H1 (cell line): ENCODE data around the gene RIMS3. TPM values are rescaled to one million over a fixed set of nuclear protein-coding genes. Genes with fewer than 3 reads are reported as not detected.
A peak's percentile ranks its signal among the peaks of the same experiment; 100 is the strongest.

Source experiments
- CTCF ChIA-PET: fragments of 300-600 bp; sonication (Branson Sonifier 250); formaldehyde crosslinking; loops from one replicate; lab custom pipeline; 2021; ENCODE audit not compliant: partially characterized antibody; lab: Charles Lee
- POLR2A ChIA-PET: fragments of 300-600 bp; sonication (Branson Sonifier 250); formaldehyde crosslinking; loops from one replicate; lab custom pipeline; 2021; ENCODE audit warnings: inconsistent platforms; ENCODE audit not compliant: partially characterized antibody; lab: Charles Lee
- DNase-seq, 2 experiments: peaks; one replicate each; pipeline versions ENCODE4 v3.0.0 to v3.0.0-alpha.2; 2010 to 2022; ENCODE audit warnings: low spot score in 2 of 2, low read depth in 1 of 2, mixed read lengths in 1 of 2
- FAIRE-seq: peaks from 2 replicates; lab custom pipeline; 2011; peaks lifted over from hg19 to GRCh38; lab: Jason Lieb, UNC
- H2AFZ ChIP-seq: 2 replicates; pipeline ENCODE4 v1.8.1; 2012; ENCODE audit warnings: low read length, inconsistent platforms
- H2AK5ac ChIP-seq: 2 replicates; pipeline ENCODE4 v1.6.1; 2013; ENCODE audit warnings: low read depth, low read length
- H2BK120ac ChIP-seq: replicated peaks from 2 replicates; pipeline ENCODE3; 2013; ENCODE audit warnings: low read depth, low read length, inconsistent platforms
- H2BK12ac ChIP-seq: 2 replicates; pipeline ENCODE4 v1.6.1; 2013; ENCODE audit warnings: low read depth, low read length
- H2BK15ac ChIP-seq: 2 replicates; pipeline ENCODE4 v1.6.1; 2013; ENCODE audit warnings: low read length
- H2BK20ac ChIP-seq: 2 replicates; pipeline ENCODE4 v1.6.1; 2013; ENCODE audit warnings: low read length
- H2BK5ac ChIP-seq: 2 replicates; pipeline ENCODE4 v1.6.1; 2013; ENCODE audit warnings: low read depth, low read length
- H3K14ac ChIP-seq: 2 replicates; pipeline ENCODE4 v1.6.1; 2013; ENCODE audit warnings: inconsistent platforms; ENCODE audit not compliant: insufficient read length
- H3K18ac ChIP-seq: 2 replicates; pipeline ENCODE4 v1.6.1; 2013; ENCODE audit warnings: low read length; ENCODE audit errors: extremely low read depth
- H3K23ac ChIP-seq: 2 replicates; pipeline ENCODE4 v1.6.1; 2013; ENCODE audit warnings: inconsistent platforms; ENCODE audit not compliant: insufficient read length
- H3K23me2 ChIP-seq: 2 replicates; pipeline ENCODE4 v1.6.1; 2013; ENCODE audit warnings: low read depth, low read length
- H3K27ac ChIP-seq: 2 replicates; pipeline ENCODE4 v1.6.1; 2011; ENCODE audit warnings: low read depth, low read length, inconsistent platforms
- H3K27me3 ChIP-seq, 4 experiments: replicated peaks in 1 of 4; 1 replicate in 1 of 4; 2 replicates in 3 of 4; pipeline versions ENCODE4 v1.6.1 to v1.8.1; 2011 to 2013; ENCODE audit warnings: low read length in 3 of 4, mild to moderate bottlenecking in 3 of 4, inconsistent platforms in 2 of 4, mixed read lengths in 2 of 4, moderate library complexity in 1 of 4; ENCODE audit not compliant: control insufficient read depth in 3 of 4, insufficient read depth in 3 of 4; ENCODE audit errors: extremely low read depth in 1 of 4
- H3K36me3 ChIP-seq, 4 experiments: 2 replicates each; pipeline versions ENCODE4 v1.6.1 to v1.8.1; 2011 to 2013; ENCODE audit warnings: mild to moderate bottlenecking in 4 of 4, low read length in 3 of 4, moderate library complexity in 2 of 4, control low read depth in 1 of 4, inconsistent platforms in 1 of 4; ENCODE audit not compliant: insufficient read depth in 4 of 4, control insufficient read depth in 2 of 4
- H3K4ac ChIP-seq: replicated peaks from 2 replicates; pipeline ENCODE3; 2013; ENCODE audit warnings: low read length, low read depth, mixed read lengths, inconsistent platforms; ENCODE audit not compliant: insufficient read length
- H3K4me1 ChIP-seq, 4 experiments: replicated peaks in 1 of 4; 1 replicate in 1 of 4; 2 replicates in 3 of 4; pipeline versions ENCODE4 v1.6.1 to v1.8.1; 2011 to 2013; ENCODE audit warnings: low read length in 3 of 4, inconsistent platforms in 2 of 4, mixed read lengths in 1 of 4; ENCODE audit not compliant: insufficient read depth in 4 of 4, control insufficient read depth in 3 of 4
- H3K4me2 ChIP-seq, 2 experiments: 2 replicates each; pipeline versions ENCODE4 v1.6.1 to v1.8.1; 2011 to 2013; ENCODE audit warnings: low read depth in 2 of 2, low read length in 2 of 2, control low read depth in 1 of 2, inconsistent platforms in 1 of 2, mild to moderate bottlenecking in 1 of 2; ENCODE audit not compliant: insufficient read depth in 1 of 2
- H3K4me3 ChIP-seq, 4 experiments: fragments of 200-600, 300-600 bp in 1 of 4; sonication (generic), shearing (Covaris generic), sonication (Bioruptor Twin) in 1 of 4; 2 replicates each; pipeline versions ENCODE4 v1.5.1 to v1.8.1; 2011 to 2016; ENCODE audit warnings: low read length in 4 of 4, low read depth in 3 of 4, control low read depth in 2 of 4, inconsistent platforms in 2 of 4, mild to moderate bottlenecking in 2 of 4, mixed read lengths in 1 of 4, moderate library complexity in 1 of 4; ENCODE audit not compliant: insufficient read depth in 2 of 4; ENCODE audit errors: extremely low read depth in 1 of 4
- H3K56ac ChIP-seq: replicated peaks from 2 replicates; pipeline ENCODE3; 2013; ENCODE audit warnings: low read depth, mild to moderate bottlenecking, mixed read lengths, low read length, inconsistent platforms; ENCODE audit not compliant: insufficient read length
- H3K79me1 ChIP-seq: 2 replicates; pipeline ENCODE4 v1.6.1; 2013; ENCODE audit warnings: low read depth, low read length, control low read depth
- H3K79me2 ChIP-seq, 2 experiments: 2 replicates each; pipeline versions ENCODE4 v1.6.1 to v1.8.1; 2012 to 2013; ENCODE audit warnings: low read length in 2 of 2, mild to moderate bottlenecking in 2 of 2, inconsistent platforms in 1 of 2; ENCODE audit not compliant: insufficient read depth in 2 of 2, control insufficient read depth in 1 of 2
- H3K9ac ChIP-seq, 4 experiments: replicated peaks in 1 of 4; 1 replicate in 1 of 4; 2 replicates in 3 of 4; pipeline versions ENCODE4 v1.6.1 to v1.8.1; 2011 to 2013; ENCODE audit warnings: low read depth in 3 of 4, low read length in 3 of 4, control low read depth in 2 of 4, mild to moderate bottlenecking in 2 of 4, moderate library complexity in 2 of 4, inconsistent platforms in 1 of 4; ENCODE audit errors: extremely low read depth in 1 of 4
- H3K9me3 ChIP-seq, 2 experiments: 2 replicates each; pipeline versions ENCODE4 v1.6.1 to v1.8.1; 2012 to 2013; ENCODE audit warnings: mild to moderate bottlenecking in 2 of 2, moderate library complexity in 2 of 2, control low read depth in 1 of 2, inconsistent platforms in 1 of 2, low read depth in 1 of 2, low read length in 1 of 2, mixed read lengths in 1 of 2; ENCODE audit not compliant: insufficient read depth in 2 of 2
- H4K20me1 ChIP-seq, 2 experiments: replicated peaks in 1 of 2; 2 replicates each; pipeline versions ENCODE3 to v1.8.1; 2011 to 2013; ENCODE audit warnings: inconsistent platforms in 2 of 2, low read length in 2 of 2, mild to moderate bottlenecking in 1 of 2; ENCODE audit not compliant: insufficient read depth in 2 of 2, control insufficient read depth in 1 of 2
- H4K5ac ChIP-seq: 2 replicates; pipeline ENCODE4 v1.6.1; 2013; ENCODE audit warnings: low read length, low read depth, mixed read lengths, inconsistent platforms; ENCODE audit not compliant: insufficient read length
- H4K8ac ChIP-seq: 2 replicates; pipeline ENCODE4 v1.8.0; 2013; ENCODE audit warnings: mild to moderate bottlenecking, moderate library complexity, low read length, inconsistent platforms; ENCODE audit not compliant: insufficient read depth; ENCODE audit errors: extremely low read depth
- H4K91ac ChIP-seq: replicated peaks from 2 replicates; pipeline ENCODE3; 2013; ENCODE audit warnings: low read length, mixed read lengths, inconsistent platforms; ENCODE audit not compliant: insufficient read length
- RAD21 ChIP-seq, 2 experiments: IDR thresholded peaks in 1 of 2; conservative IDR thresholded peaks in 1 of 2; 2 replicates each; pipeline ENCODE4 v1.6.1; 2011; ENCODE audit warnings: low read depth in 2 of 2, low read length in 2 of 2, improper control_type of control experiment in 1 of 2, inconsistent platforms in 1 of 2, mild to moderate bottlenecking in 1 of 2, moderate library complexity in 1 of 2
- WGBS, 2 experiments: shearing (Covaris generic) in 1 of 2; methylation state at CpG; one replicate each; pipeline versions ENCODE4 v1.1.6 to v1.1.7; 2013 to 2015; ENCODE audit warnings: low lambda C conversion rate in 2 of 2, mixed read lengths in 2 of 2, inconsistent platforms in 1 of 2, low coverage in 1 of 2, missing lambda C conversion rate in 1 of 2; ENCODE audit not compliant: insufficient replicate concordance in 2 of 2, insufficient coverage in 1 of 2, insufficient read length in 1 of 2; ENCODE audit errors: extremely low coverage in 1 of 2, missing lambda C conversion rate in 1 of 2; 5-methylcytosine and 5-hydroxymethylcytosine counted together
- polyA plus RNA-seq, 7 experiments: library from polyadenylated mRNA; depleted of rRNA in 3 of 7; stranded (reverse) in 5 of 7; unstranded in 2 of 7; fragments of >200 nt in 5 of 7; fragments of 200-250 nt in 2 of 7; gene quantifications; 1 replicate in 5 of 7; 2 replicates in 1 of 7; 4 replicates in 1 of 7; pipeline versions ENCODE4 v1.2.1 to v1.2.3, GENCODE V29; 2011 to 2013; ENCODE audit warnings: missing spikeins in 2 of 7, mixed read lengths in 2 of 7
- total RNA-seq: library from RNA; stranded (reverse); fragmentation: NEBNext Ultra II Directional; extraction: Animal tissue kit (Norgen Biotek cat#: 25700); gene quantifications from 2 replicates; pipeline ENCODE4 v1.2.1, GENCODE V29; 2021
- TF ChIP-seq, protein P1 (sequence below), 3 experiments: IDR thresholded peaks; 1 replicate in 2 of 3; 2 replicates in 1 of 3; pipeline versions ENCODE4 v1.5.1 to v1.6.1; 2011; ENCODE audit warnings: low read length in 3 of 3, mild to moderate bottlenecking in 3 of 3, inconsistent platforms in 2 of 3, low read depth in 1 of 3, moderate library complexity in 1 of 3; ENCODE audit not compliant: insufficient read depth in 1 of 3; ENCODE audit errors: control extremely low read depth in 1 of 3
- TF ChIP-seq, protein P2 (sequence below): IDR thresholded peaks from 2 replicates; pipeline ENCODE4 v1.6.1; 2012; ENCODE audit warnings: low read length, inconsistent platforms

The RIMS3 gene
- total and polyA plus RNA-seq, 2 of the 8 experiments (the other 6 are each of a cell fraction or from before 2014, with no cell fraction given), result 13.3 to 20.6 TPM

DNA sequence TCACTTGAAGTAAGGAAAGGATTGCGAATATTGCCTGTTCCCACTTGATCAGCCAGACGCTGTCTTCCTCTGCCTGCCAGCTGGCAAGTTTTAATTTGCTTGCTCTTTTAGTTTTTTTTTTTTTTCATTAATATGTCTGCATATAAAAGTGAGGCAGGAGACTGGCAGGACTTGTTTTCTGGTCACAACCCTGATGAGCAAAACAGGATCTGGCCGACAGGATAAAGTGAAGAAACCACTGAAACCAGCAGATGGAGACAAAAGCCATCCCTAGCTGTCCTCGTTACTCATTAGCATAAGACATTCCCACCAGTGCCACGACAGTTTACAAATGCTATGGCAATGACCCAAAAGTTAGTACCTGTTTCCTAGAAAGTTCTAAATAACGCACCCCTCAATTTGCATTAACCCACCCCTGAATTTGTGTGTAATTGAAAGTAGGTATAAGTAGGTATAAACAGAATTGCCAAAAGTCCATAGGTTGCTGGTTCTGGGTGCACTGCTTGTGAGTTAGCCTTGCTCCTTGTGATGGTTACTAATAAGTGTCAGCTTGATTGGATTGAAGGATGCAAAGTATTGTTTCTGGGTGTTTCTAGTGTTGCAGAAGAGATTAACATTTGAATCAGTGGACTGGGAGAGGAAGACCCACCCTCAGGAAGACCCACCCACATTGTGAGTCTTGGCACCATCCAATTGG lies 73.2 kb downstream of the RIMS3 start:
- no peak overlapping the region for H3K4me2 ChIP-seq
- no peak overlapping the region for H3K18ac ChIP-seq
- H3K4me3 ChIP-seq, result no peak overlapping the region
- no peak overlapping the region for H2BK120ac ChIP-seq
- H2BK5ac ChIP-seq, result no peak overlapping the region
- 84% methylated on average over 6 of the region's 6 CpGs; no CpG with 5 or more reads in 1 of the 2 experiments for WGBS, 2 experiments
- no peak overlapping the region for H2BK20ac ChIP-seq
- H3K56ac ChIP-seq, result no peak overlapping the region
- H3K9ac ChIP-seq, result no peak overlapping the region
- H3K23me2 ChIP-seq, result no peaks in the 10 kb centered on the region
- no peaks in the 10 kb centered on the region for H3K36me3 ChIP-seq
- H4K20me1 ChIP-seq, result no peaks in the 10 kb centered on the region
- ChIA-PET CTCF (no interaction called here), POLR2A (no interaction called here)
- H2AFZ ChIP-seq, result no peak overlapping the region
- no peak overlapping the region for H3K23ac ChIP-seq
- H3K4ac ChIP-seq, result no peak overlapping the region
- H3K79me2 ChIP-seq, result no peaks in the 10 kb centered on the region
- peaks cover 8 to 9% of the 10 kb centered on the region in 2 experiments for H3K9me3 ChIP-seq
- no peaks in the 10 kb centered on the region for H3K4me1 ChIP-seq
- no peak overlapping the region for H4K91ac ChIP-seq
- H4K5ac ChIP-seq, result no peak overlapping the region
- H4K8ac ChIP-seq, result no peak overlapping the region
- FAIRE-seq (no peak), DNase-seq (no peak)
- no peak overlapping the region for H3K14ac ChIP-seq
- no peaks in the 10 kb centered on the region for H3K27me3 ChIP-seq
- H2AK5ac ChIP-seq, result no peak overlapping the region
- H2BK15ac ChIP-seq, result no peak overlapping the region
- no peaks in the 10 kb centered on the region for H3K79me1 ChIP-seq
- TF ChIP-seq RAD21 (IDR thresholded peaks at IDR 0.05 in 1 of 2, conservative IDR thresholded peaks at IDR 0.05 in 1 of 2; ENCODE audit: low read depth in 2 of 2, low read length in 2 of 2), result peak; percentile 55 to 59
- TF ChIP-seq, protein P1, sequence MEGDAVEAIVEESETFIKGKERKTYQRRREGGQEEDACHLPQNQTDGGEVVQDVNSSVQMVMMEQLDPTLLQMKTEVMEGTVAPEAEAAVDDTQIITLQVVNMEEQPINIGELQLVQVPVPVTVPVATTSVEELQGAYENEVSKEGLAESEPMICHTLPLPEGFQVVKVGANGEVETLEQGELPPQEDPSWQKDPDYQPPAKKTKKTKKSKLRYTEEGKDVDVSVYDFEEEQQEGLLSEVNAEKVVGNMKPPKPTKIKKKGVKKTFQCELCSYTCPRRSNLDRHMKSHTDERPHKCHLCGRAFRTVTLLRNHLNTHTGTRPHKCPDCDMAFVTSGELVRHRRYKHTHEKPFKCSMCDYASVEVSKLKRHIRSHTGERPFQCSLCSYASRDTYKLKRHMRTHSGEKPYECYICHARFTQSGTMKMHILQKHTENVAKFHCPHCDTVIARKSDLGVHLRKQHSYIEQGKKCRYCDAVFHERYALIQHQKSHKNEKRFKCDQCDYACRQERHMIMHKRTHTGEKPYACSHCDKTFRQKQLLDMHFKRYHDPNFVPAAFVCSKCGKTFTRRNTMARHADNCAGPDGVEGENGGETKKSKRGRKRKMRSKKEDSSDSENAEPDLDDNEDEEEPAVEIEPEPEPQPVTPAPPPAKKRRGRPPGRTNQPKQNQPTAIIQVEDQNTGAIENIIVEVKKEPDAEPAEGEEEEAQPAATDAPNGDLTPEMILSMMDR (IDR thresholded peaks at IDR 0.05; ENCODE audit: control extremely low read depth in 1 of 3, insufficient read depth in 1 of 3, low read depth in 1 of 3, low read length in 3 of 3), result peak in 2 of 3 experiments; percentile 38 to 53; a peak in 2 of 4 replicates
- TF ChIP-seq, protein P2, sequence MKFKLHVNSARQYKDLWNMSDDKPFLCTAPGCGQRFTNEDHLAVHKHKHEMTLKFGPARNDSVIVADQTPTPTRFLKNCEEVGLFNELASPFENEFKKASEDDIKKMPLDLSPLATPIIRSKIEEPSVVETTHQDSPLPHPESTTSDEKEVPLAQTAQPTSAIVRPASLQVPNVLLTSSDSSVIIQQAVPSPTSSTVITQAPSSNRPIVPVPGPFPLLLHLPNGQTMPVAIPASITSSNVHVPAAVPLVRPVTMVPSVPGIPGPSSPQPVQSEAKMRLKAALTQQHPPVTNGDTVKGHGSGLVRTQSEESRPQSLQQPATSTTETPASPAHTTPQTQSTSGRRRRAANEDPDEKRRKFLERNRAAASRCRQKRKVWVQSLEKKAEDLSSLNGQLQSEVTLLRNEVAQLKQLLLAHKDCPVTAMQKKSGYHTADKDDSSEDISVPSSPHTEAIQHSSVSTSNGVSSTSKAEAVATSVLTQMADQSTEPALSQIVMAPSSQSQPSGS, result no peak
- no peak overlapping the region for H3K27ac ChIP-seq
- H2BK12ac ChIP-seq, result no peak overlapping the region
